SK-N-SH (cell line): Measurements from ENCODE around the gene NPC2. TPM values are rescaled to one million over a fixed set of nuclear protein-coding genes. Genes with fewer than 3 reads are reported as not detected.

Experiments used
- CTCF ChIA-PET: fragments of 300-600, 350-600 bp; formaldehyde crosslinking; extraction: SDS; loops from one replicate; lab custom pipeline; 2021; lab: Yijun Ruan, JAX
- POLR2A ChIA-PET: fragments of 350-600 bp; sonication (Branson Sonifier 250); formaldehyde crosslinking; extraction: SDS; loops from one replicate; lab custom pipeline; 2020; ENCODE audit warnings: antibody characterized with exemption, inconsistent platforms; lab: Yijun Ruan, JAX
- DNase-seq: peaks from one replicate; pipeline ENCODE4 v3.0.0; 2012
- H2AFZ ChIP-seq: fragments of 200-600 bp; sonication (generic); 2 replicates; pipeline ENCODE4 v1.8.1; 2016; ENCODE audit warnings: antibody characterized with exemption, mild to moderate bottlenecking, low read depth
- H3F3A ChIP-seq: fragments of 200-600 bp; sonication (generic); replicated peaks from 2 replicates; pipeline ENCODE3; 2016; ENCODE audit warnings: antibody characterized with exemption, mild to moderate bottlenecking; ENCODE audit not compliant: insufficient read depth
- H3K27ac ChIP-seq, 2 experiments: fragments of 200-500 bp in 1 of 2; fragments of 200-600 bp in 1 of 2; sonication (Bioruptor generic) in 1 of 2; sonication (generic), shearing (Covaris generic) in 1 of 2; 2 replicates each; pipeline versions ENCODE4 v1.5.1 to v1.6.1; 2014 to 2016; ENCODE audit warnings: low read depth in 2 of 2, inconsistent platforms in 1 of 2, low read length in 1 of 2, mild to moderate bottlenecking in 1 of 2, mixed read lengths in 1 of 2
- H3K27me3 ChIP-seq: fragments of 200-600 bp; sonication (generic), shearing (Covaris generic); 2 replicates; pipeline ENCODE4 v1.6.1; 2016; ENCODE audit warnings: mixed run types; ENCODE audit not compliant: insufficient read depth
- H3K36me3 ChIP-seq, 2 experiments: fragments of 200-500 bp in 1 of 2; fragments of 200-600 bp in 1 of 2; sonication (Bioruptor generic) in 1 of 2; sonication (generic) in 1 of 2; replicated peaks in 1 of 2; 2 replicates each; pipeline versions ENCODE3 to v1.5.1; 2014 to 2016; ENCODE audit warnings: low read length in 1 of 2, mild to moderate bottlenecking in 1 of 2; ENCODE audit not compliant: insufficient read depth in 2 of 2, control insufficient read depth in 1 of 2
- H3K4me1 ChIP-seq, 2 experiments: fragments of 200-500 bp in 1 of 2; fragments of 200-600 bp in 1 of 2; sonication (Bioruptor generic) in 1 of 2; sonication (generic), shearing (Covaris generic) in 1 of 2; 2 replicates each; pipeline versions ENCODE4 v1.5.1 to v1.6.1; 2014 to 2016; ENCODE audit warnings: low read depth in 1 of 2, low read length in 1 of 2, mixed run types in 1 of 2; ENCODE audit not compliant: insufficient read depth in 2 of 2, control insufficient read depth in 1 of 2
- H3K4me2 ChIP-seq: fragments of 200-600 bp; sonication (generic), shearing (Covaris generic); 2 replicates; pipeline ENCODE4 v1.6.1; 2017; ENCODE audit warnings: mixed run types
- H3K4me3 ChIP-seq, 2 experiments: fragments of 200-500 bp in 1 of 2; fragments of 200-600 bp in 1 of 2; sonication (Bioruptor generic) in 1 of 2; sonication (generic), shearing (Covaris generic) in 1 of 2; 2 replicates each; pipeline versions ENCODE4 v1.5.1 to v1.8.1; 2014 to 2016; ENCODE audit warnings: low read depth in 2 of 2, inconsistent platforms in 1 of 2, low read length in 1 of 2, mild to moderate bottlenecking in 1 of 2, mixed read lengths in 1 of 2, moderate library complexity in 1 of 2
- H3K79me2 ChIP-seq: fragments of 200-600 bp; sonication (generic); 2 replicates; pipeline ENCODE4 v1.8.1; 2017; ENCODE audit warnings: mild to moderate bottlenecking; ENCODE audit not compliant: insufficient read depth
- H3K9ac ChIP-seq: fragments of 200-600 bp; sonication (generic); 2 replicates; pipeline ENCODE4 v1.6.1; 2017; ENCODE audit warnings: mixed run types
- H3K9me2 ChIP-seq: fragments of 200-600 bp; sonication (generic); 2 replicates; pipeline ENCODE4 v1.6.1; 2017; ENCODE audit warnings: mixed run types
- H3K9me3 ChIP-seq: fragments of 200-600 bp; sonication (generic); 2 replicates; pipeline ENCODE4 v1.6.1; 2017; ENCODE audit warnings: mixed run types, mild to moderate bottlenecking, moderate library complexity
- H4K20me1 ChIP-seq: fragments of 200-600 bp; sonication (generic); 2 replicates; pipeline ENCODE4 v1.6.1; 2017; ENCODE audit warnings: mild to moderate bottlenecking, mixed run types; ENCODE audit not compliant: insufficient read depth
- CTCF ChIP-seq: fragments of 200-600 bp; sonication (generic); IDR thresholded peaks from 2 replicates; pipeline ENCODE4 v1.6.1; 2017; ENCODE audit warnings: antibody characterized with exemption, mild to moderate bottlenecking, moderate library complexity
- EZH2phosphoT487 ChIP-seq: fragments of 200-600 bp; sonication (generic); IDR thresholded peaks from 2 replicates; pipeline ENCODE4 v1.6.1; 2017; ENCODE audit warnings: low read depth, mixed run types, mild to moderate bottlenecking, antibody characterized with exemption, moderate library complexity, borderline replicate concordance
- FOSL2 ChIP-seq: IDR thresholded peaks from 2 replicates; pipeline ENCODE4 v1.4.0; 2012; ENCODE audit warnings: low read depth, mild to moderate bottlenecking, moderate library complexity, borderline replicate concordance
- FOXM1 ChIP-seq: IDR thresholded peaks from 2 replicates; pipeline ENCODE4 v1.4.0; 2012; ENCODE audit warnings: low read depth, mild to moderate bottlenecking
- GATA2 ChIP-seq: sonication (generic); formaldehyde crosslinking; IDR thresholded peaks from 2 replicates; pipeline ENCODE4 v1.5.0; 2020; ENCODE audit warnings: mild to moderate bottlenecking, missing genetic modification reagents
- JUND ChIP-seq: IDR thresholded peaks from 2 replicates; pipeline ENCODE4 v1.4.0; 2012
- MAX ChIP-seq: IDR thresholded peaks from 2 replicates; pipeline ENCODE4 v1.4.0; 2012; ENCODE audit warnings: low read depth
- MEF2A ChIP-seq: IDR thresholded peaks from 2 replicates; pipeline ENCODE4 v1.4.0; 2012; ENCODE audit warnings: low read depth, borderline replicate concordance
- RAD21 ChIP-seq: IDR thresholded peaks from 2 replicates; pipeline ENCODE4 v1.6.1; 2012; ENCODE audit warnings: mild to moderate bottlenecking, low read length
- RCOR1 ChIP-seq: fragments of 150-350 bp; IDR thresholded peaks from 2 replicates; pipeline ENCODE4 v1.6.1; 2017; ENCODE audit warnings: antibody characterized with exemption, low read length
- RFX5 ChIP-seq: IDR thresholded peaks from 2 replicates; pipeline ENCODE4 v1.6.1; 2012; ENCODE audit warnings: mild to moderate bottlenecking, improper control_type of control experiment, low read length
- RXRA ChIP-seq: IDR thresholded peaks from 2 replicates; pipeline ENCODE4 v1.4.0; 2012; ENCODE audit warnings: low read depth, mild to moderate bottlenecking, borderline replicate concordance
- SIN3A ChIP-seq: IDR thresholded peaks from 2 replicates; pipeline ENCODE4 v1.6.1; 2012; ENCODE audit warnings: low read depth, mild to moderate bottlenecking, low read length, moderate library complexity, borderline replicate concordance
- TAF1 ChIP-seq: IDR thresholded peaks from 2 replicates; pipeline ENCODE4 v1.6.1; 2012; ENCODE audit warnings: low read depth, mild to moderate bottlenecking, low read length, moderate library complexity, borderline replicate concordance
- TCF12 ChIP-seq: IDR thresholded peaks from 2 replicates; pipeline ENCODE4 v1.4.0; 2012
- USF1 ChIP-seq: IDR thresholded peaks from 2 replicates; pipeline ENCODE4 v1.4.0; 2012; ENCODE audit warnings: low read depth, borderline replicate concordance
- USF2 ChIP-seq: fragments of 150-350 bp; IDR thresholded peaks from 2 replicates; pipeline ENCODE4 v1.6.1; 2017; ENCODE audit warnings: antibody characterized with exemption, low read length, low read depth, borderline replicate concordance
- YY1 ChIP-seq: IDR thresholded peaks from 2 replicates; pipeline ENCODE4 v1.4.0; 2012; ENCODE audit warnings: low read depth, mild to moderate bottlenecking
- WGBS: methylation state at CpG from one replicate; pipeline ENCODE4 v1.1.6; 2017; ENCODE audit warnings: low lambda C conversion rate; 5-methylcytosine and 5-hydroxymethylcytosine counted together
- polyA plus RNA-seq, 3 experiments: library from polyadenylated mRNA; depleted of rRNA; stranded (reverse); fragments of >200 nt; gene quantifications; 2 replicates each; pipeline ENCODE4 v1.2.3, GENCODE V29; 2012

NPC2 gene
- polyA plus RNA-seq, 1 of the 3 experiments (the other 2 are of a cell fraction) = 522 TPM

- peaks cover 15 to 75% of the 10 kb centered on the region in 2 experiments for H3K36me3 ChIP-seq
- no peak overlapping the region for H3K27ac ChIP-seq
- H3K4me2 ChIP-seq = no peak overlapping the region
- ChIA-PET CTCF (interaction anchor here (0.6 to 3.1 kb wide), 5 partner anchors 28 to 131 kb away, joined by 3 to 28 read pairs (median 5); partner anchors contain the start of gene LTBP2), POLR2A (interaction anchor here (0.7 kb wide), 1 partner anchor 102 kb away, joined by 3 read pairs; no protein-coding TSS in a partner anchor)
- no peak overlapping the region for H3K9ac ChIP-seq
- no peaks in the 10 kb centered on the region for H3K9me2 ChIP-seq
- H3K4me3 ChIP-seq = no peak overlapping the region
- H3F3A ChIP-seq = peaks cover 6% of the 10 kb centered on the region
- H2AFZ ChIP-seq = no peak overlapping the region
- no peaks in the 10 kb centered on the region for H3K27me3 ChIP-seq
- TF ChIP-seq EZH2phosphoT487 = no peak
- no peak for TF ChIP-seq GATA2 (CRISPR knock-in tag)
- no peak for TF ChIP-seq USF1
- TF ChIP-seq RAD21 = no peak
- no peak for TF ChIP-seq RCOR1
- no peak for TF ChIP-seq MEF2A
- TF ChIP-seq TCF12 = no peak
- TF ChIP-seq JUND = no peak
- TF ChIP-seq SIN3A = no peak
- no peak for TF ChIP-seq FOXM1
- no peak for TF ChIP-seq USF2
- TF ChIP-seq TAF1 = no peak
- TF ChIP-seq CTCF = no peak
- TF ChIP-seq YY1 = no peak
- no peak for TF ChIP-seq RFX5
- TF ChIP-seq FOSL2 = no peak
- no peak for TF ChIP-seq RXRA
- no peak for TF ChIP-seq MAX
- H3K4me1 ChIP-seq = peaks cover 0 to 5% of the 10 kb centered on the region in 2 experiments; a peak in 1 of 4 replicates
- no peaks in the 10 kb centered on the region for H3K9me3 ChIP-seq
- no peak for DNase-seq
- no peaks in the 10 kb centered on the region for H3K79me2 ChIP-seq
- 96% methylated on average over 8 of the region's 8 CpGs for WGBS
- H4K20me1 ChIP-seq = no peaks in the 10 kb centered on the region
Measured at GRCh38 chr14:74507085-74507484, 14.0 kb upstream of the NPC2 start.
